GM19238 (cell line): ENCODE data around the gene FBXO36.

Source experiments
- DNase-seq: peaks from one replicate; pipeline ENCODE4 v3.0.0; 2011; ENCODE audit warnings: low spot score; ENCODE audit not compliant: insufficient read length

Gene FBXO36

GRCh38 chr2:229969921-229970320 is 47.6 kb downstream of the FBXO36 start:
- no peak for DNase-seq

- DNase-seq = no peak
Measured at GRCh38 chr2:229970406-229970805, 48.1 kb downstream of the FBXO36 start.

DNA sequence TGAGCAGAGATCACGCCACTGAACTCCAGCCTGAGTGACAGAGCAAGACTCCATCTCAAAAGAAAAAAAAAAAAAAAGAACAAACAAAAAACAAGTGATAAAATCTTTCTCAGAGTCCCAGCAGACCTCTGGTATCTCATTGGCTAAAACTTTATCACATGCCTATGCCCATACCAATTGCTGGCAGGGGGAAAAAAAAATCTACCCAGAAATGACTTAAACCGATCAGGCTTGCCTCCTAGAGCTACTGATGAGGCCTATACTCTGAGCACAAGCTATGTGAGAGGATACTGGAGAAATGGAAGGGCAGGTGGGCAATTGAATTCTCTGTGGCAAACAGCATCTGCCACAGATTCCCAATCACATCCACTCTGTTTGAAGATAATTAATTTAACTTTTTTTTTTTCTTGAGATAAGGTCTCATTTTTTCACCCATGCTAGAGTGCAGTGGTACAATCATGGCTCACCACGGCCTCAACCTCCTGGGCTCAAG is 49.0 kb downstream of the FBXO36 start:
- DNase-seq = no peak

- DNase-seq = no peak
Measured at GRCh38 chr2:229974266-229974665, 52.0 kb downstream of the FBXO36 start.

- no peak for DNase-seq
Measured at GRCh38 chr2:229980431-229981184, 58.3 kb downstream of the FBXO36 start.

- no peak for DNase-seq
Measured at GRCh38 chr2:229993236-229993635, 70.9 kb downstream of the FBXO36 start.

GRCh38 chr2:229996320-229996719 is 74.0 kb downstream of the FBXO36 start:
- no peak for DNase-seq

DNA sequence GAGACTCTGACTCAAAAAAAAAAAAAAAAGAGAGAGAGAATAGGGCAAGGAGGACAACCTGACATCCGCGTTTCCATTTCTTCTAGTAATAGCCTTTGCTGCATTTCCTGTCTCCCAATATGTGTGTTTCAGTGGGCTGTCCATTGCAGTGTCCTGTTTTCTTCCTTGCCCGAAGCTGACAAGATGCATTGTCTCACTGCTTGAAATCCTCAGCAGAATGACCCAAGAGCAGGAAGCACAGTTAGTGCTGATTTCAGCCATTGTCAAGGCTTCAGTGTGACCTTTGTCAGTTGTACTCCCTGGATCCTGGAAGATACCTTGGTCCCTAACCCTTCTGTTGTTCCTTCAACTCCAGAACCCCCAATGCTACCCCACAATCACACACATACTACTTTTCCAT is 75.3 kb downstream of the FBXO36 start:
- no peak for DNase-seq

- peak; percentile 44 for DNase-seq
Measured at GRCh38 chr2:230000118-230000841, 78.0 kb downstream of the FBXO36 start.

GRCh38 chr2:230007931-230008707 is 85.8 kb downstream of the FBXO36 start:
- DNase-seq = peak; percentile 27

GRCh38 chr2:230008708-230009066 is 86.4 kb downstream of the FBXO36 start:
- no peak for DNase-seq

- DNase-seq = no peak
Measured at GRCh38 chr2:230010501-230010900, 88.2 kb downstream of the FBXO36 start.

GRCh38 chr2:230011617-230012016 is 89.3 kb downstream of the FBXO36 start:
- no peak for DNase-seq

DNA sequence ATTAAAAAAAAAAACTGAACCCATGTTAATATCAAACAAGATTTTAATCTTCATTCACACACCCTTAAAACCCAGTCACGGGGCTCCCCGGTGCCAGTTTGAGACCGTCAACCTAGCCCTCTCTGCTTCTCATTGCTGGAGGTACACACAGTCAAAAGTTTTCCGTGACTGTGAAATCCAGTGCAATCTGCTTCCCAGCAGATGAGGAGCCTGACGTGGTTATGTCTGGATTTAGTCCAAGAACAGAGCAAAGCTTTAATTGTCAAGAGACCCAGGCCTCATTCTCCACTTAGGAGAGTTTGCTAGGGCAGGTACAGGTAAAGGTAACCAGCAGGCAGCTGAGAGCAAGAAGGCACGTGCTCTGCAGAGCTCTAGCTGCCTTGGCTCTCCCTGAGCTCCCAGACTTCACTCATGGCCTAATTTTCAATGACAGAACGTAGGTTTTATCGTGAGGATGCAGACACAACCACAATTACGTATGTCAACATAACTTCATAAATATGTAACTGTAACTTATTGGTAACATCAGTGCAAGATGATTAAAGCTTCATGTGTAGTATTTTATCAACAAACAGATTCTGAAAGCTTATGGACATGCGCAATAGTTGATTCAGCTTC is 90.1 kb downstream of the FBXO36 start:
- DNase-seq = no peak

GRCh38 chr2:230016844-230017243 is 94.5 kb downstream of the FBXO36 start:
- no peak for DNase-seq

DNA sequence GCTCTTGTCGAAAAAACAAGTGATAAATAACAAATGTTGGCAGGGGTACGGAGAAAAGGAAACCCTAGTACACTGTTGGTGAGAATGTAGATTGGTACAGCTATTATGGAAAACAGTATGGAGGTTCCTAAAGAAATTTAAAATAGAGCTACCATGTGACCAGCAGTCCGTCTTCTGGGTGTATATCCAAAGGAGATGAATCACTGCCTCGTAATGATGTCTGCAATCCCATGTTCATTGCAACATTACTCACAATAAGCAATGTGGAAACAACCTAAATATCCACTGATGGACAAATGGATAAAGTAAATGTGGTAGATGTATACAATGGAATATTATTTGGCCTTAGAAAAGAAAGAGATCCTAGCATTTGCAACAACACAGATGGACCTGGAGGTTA is 95.8 kb downstream of the FBXO36 start:
- DNase-seq = no peak

GRCh38 chr2:230019742-230020141 is 97.4 kb downstream of the FBXO36 start:
- no peak for DNase-seq

DNA sequence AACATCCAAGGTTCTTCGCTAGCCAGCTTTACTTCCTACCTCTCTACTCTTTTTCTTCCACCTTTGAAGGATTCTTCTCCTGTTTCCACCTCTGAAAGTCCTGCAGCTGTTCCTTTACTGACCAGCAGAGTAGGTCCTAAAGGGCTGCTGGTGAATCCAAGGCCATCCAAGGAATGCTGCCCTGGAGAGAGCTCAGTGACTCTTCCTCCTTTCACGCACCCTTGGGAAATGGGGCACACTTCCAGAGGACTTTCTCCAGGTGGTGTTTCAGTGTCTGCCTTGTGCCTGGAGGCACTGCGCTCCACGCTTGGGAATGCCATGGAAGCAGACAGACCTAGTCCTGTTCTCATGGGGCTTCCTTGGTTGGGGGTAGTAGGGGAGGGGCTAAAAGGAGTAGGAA is 101.0 kb downstream of the FBXO36 start:
- DNase-seq = no peak

GRCh38 chr2:230042195-230042594 is 119.9 kb downstream of the FBXO36 start:
- no peak for DNase-seq

- no peak for DNase-seq
Measured at GRCh38 chr2:230043025-230043424, 120.7 kb downstream of the FBXO36 start.

- DNase-seq = no peak
Measured at GRCh38 chr2:230043461-230043860, 121.2 kb downstream of the FBXO36 start.

DNA sequence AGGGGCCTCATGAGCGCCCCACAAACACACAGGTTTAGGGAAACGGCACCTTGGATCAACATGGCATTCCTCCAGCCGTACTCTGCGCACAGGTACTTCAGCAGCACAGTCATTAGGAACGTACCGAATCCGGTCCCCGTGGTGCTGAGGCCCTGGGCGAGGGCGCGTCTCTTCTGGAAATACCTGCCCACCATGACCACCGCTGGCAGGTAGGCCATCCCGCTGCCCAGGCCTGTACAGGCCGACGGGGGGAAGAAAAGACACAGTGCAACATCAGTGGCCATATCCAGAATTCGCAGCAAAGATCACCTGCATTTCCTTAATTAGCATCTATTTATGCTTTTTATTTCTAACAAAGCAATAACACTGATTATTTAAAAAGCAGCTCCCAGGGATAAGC is 124.2 kb downstream of the FBXO36 start:
- DNase-seq = no peak
